WTC11 (cell line): ENCODE results near the gene OASL. TPM values are rescaled to one million over a fixed set of nuclear protein-coding genes. Genes with fewer than 3 reads are reported as not detected.

Experiments
- ATAC-seq: fragments of 200-7000 bp; cut with Tn5 transposase; 2 replicates; pipeline ENCODE4 v1.10.0; 2021; ENCODE audit warnings: mild to moderate bottlenecking, moderate library complexity
- CTCF ChIA-PET: fragments of 300-600 bp; sonication (Branson Sonifier 250); formaldehyde crosslinking; loops from one replicate; lab custom pipeline; 2021; ENCODE audit warnings: antibody characterized with exemption; lab: Charles Lee
- POLR2A ChIA-PET: fragments of 350-600 bp; sonication (Branson Sonifier 250); formaldehyde crosslinking; loops from one replicate; lab custom pipeline; 2021; ENCODE audit warnings: antibody characterized with exemption; lab: Charles Lee
- DNase-seq: peaks from one replicate; pipeline ENCODE4 v3.0.0; 2021; ENCODE audit warnings: low spot score
- H3K27ac Mint-ChIP-seq: 2 replicates; pipeline ENCODE4 v1.8.0; 2021; ENCODE audit warnings: mixed read lengths
- H3K27me3 Mint-ChIP-seq: 2 replicates; pipeline ENCODE4 v1.8.0; 2021; ENCODE audit warnings: low read depth, mild to moderate bottlenecking, moderate library complexity, mixed read lengths
- H3K36me3 Mint-ChIP-seq: 2 replicates; pipeline ENCODE4 v1.8.0; 2021; ENCODE audit warnings: mixed read lengths
- H3K4me1 Mint-ChIP-seq: 2 replicates; pipeline ENCODE4 v1.8.0; 2022; ENCODE audit warnings: mixed read lengths
- H3K4me3 Mint-ChIP-seq: 2 replicates; pipeline ENCODE4 v1.8.0; 2021; ENCODE audit warnings: mild to moderate bottlenecking, moderate library complexity, mixed read lengths
- H3K9me3 Mint-ChIP-seq: 2 replicates; pipeline ENCODE4 v1.8.0; 2021; ENCODE audit warnings: mixed read lengths
- ATF1 ChIP-seq: sonication (generic); formaldehyde crosslinking; IDR thresholded peaks from 2 replicates; pipeline ENCODE4 v1.8.1; 2023; ENCODE audit warnings: mild to moderate bottlenecking, moderate library complexity, missing genetic modification reagents
- CDX4 ChIP-seq: fragments of 250-450 bp; sonication (Bioruptor Pico); IDR thresholded peaks from 2 replicates; pipeline ENCODE4 v1.9.0; 2021; ENCODE audit warnings: moderate library complexity, mild to moderate bottlenecking, inconsistent platforms, borderline replicate concordance
- CREB1 ChIP-seq: sonication (generic); formaldehyde crosslinking; IDR thresholded peaks from 2 replicates; pipeline ENCODE4 v1.8.0; 2023; ENCODE audit warnings: mild to moderate bottlenecking, missing genetic modification reagents
- CREM ChIP-seq: sonication (generic); formaldehyde crosslinking; IDR thresholded peaks from 2 replicates; pipeline ENCODE4 v1.8.1; 2022; ENCODE audit warnings: mild to moderate bottlenecking, missing genetic modification reagents, moderate library complexity
- ESRRA ChIP-seq: sonication (generic); formaldehyde crosslinking; IDR thresholded peaks from 2 replicates; pipeline ENCODE4 v1.8.1; 2022; ENCODE audit warnings: mild to moderate bottlenecking, missing genetic modification reagents, borderline replicate concordance
- FOXP4 ChIP-seq: sonication (generic); formaldehyde crosslinking; IDR thresholded peaks from 2 replicates; pipeline ENCODE4 v1.8.0; 2022; ENCODE audit warnings: mild to moderate bottlenecking, missing genetic modification reagents
- GRHL2 ChIP-seq: fragments of 250-450 bp; sonication (Bioruptor Pico); IDR thresholded peaks from 2 replicates; pipeline ENCODE4 v1.8.0; 2022; ENCODE audit warnings: mild to moderate bottlenecking, moderate library complexity; ENCODE audit not compliant: insufficient replicate concordance, severe bottlenecking
- GTF2I ChIP-seq: fragments of 250-450 bp; sonication (Bioruptor Pico); conservative IDR thresholded peaks from 2 replicates; pipeline ENCODE4 v1.4.0; 2021; ENCODE audit warnings: mild to moderate bottlenecking
- NFYB ChIP-seq: sonication (generic); formaldehyde crosslinking; conservative IDR thresholded peaks from 2 replicates; pipeline ENCODE4 v1.8.0; 2022; ENCODE audit warnings: low read depth, missing genetic modification reagents
- NR1H2 ChIP-seq: sonication (generic); formaldehyde crosslinking; IDR thresholded peaks from 2 replicates; pipeline ENCODE4 v1.9.0; 2021; ENCODE audit warnings: mild to moderate bottlenecking, moderate library complexity, missing genetic modification reagents
- NR3C1 ChIP-seq: sonication (generic); formaldehyde crosslinking; conservative IDR thresholded peaks from 2 replicates; pipeline ENCODE4 v1.8.1; 2023; ENCODE audit warnings: low read depth, mild to moderate bottlenecking, missing genetic modification reagents
- PREB ChIP-seq: sonication (generic); formaldehyde crosslinking; IDR thresholded peaks from 2 replicates; pipeline ENCODE4 v1.8.1; 2022; ENCODE audit warnings: mild to moderate bottlenecking, missing genetic modification reagents, moderate library complexity, borderline replicate concordance
- PRRX2 ChIP-seq: fragments of 250-450 bp; sonication (Bioruptor Pico); IDR thresholded peaks from 2 replicates; pipeline ENCODE4 v1.8.0; 2021; ENCODE audit warnings: mild to moderate bottlenecking
- TEAD1 ChIP-seq: sonication (generic); formaldehyde crosslinking; IDR thresholded peaks from 2 replicates; pipeline ENCODE4 v1.8.0; 2022; ENCODE audit warnings: mild to moderate bottlenecking, missing genetic modification reagents
- ZNF121 ChIP-seq: sonication (generic); formaldehyde crosslinking; IDR thresholded peaks from 2 replicates; pipeline ENCODE4 v1.8.0; 2023; ENCODE audit warnings: missing genetic modification reagents
- ZNF219 ChIP-seq: sonication (generic); formaldehyde crosslinking; IDR thresholded peaks from 2 replicates; pipeline ENCODE4 v1.8.0; 2023; ENCODE audit warnings: missing genetic modification reagents, mild to moderate bottlenecking, borderline replicate concordance
- ZSCAN18 ChIP-seq: fragments of 250-450 bp; sonication (Bioruptor Pico); IDR thresholded peaks from 2 replicates; pipeline ENCODE4 v2.1.2; 2022; ENCODE audit warnings: mild to moderate bottlenecking, moderate library complexity
- total RNA-seq: library from RNA; stranded (reverse); gene quantifications from 3 replicates; pipeline ENCODE4 v1.2.3, GENCODE V29; 2021
- TF ChIP-seq, protein P1 (sequence below): fragments of 200-600 bp; IDR thresholded peaks from 2 replicates; pipeline ENCODE4 v1.8.0; 2022; ENCODE audit warnings: antibody characterized with exemption
- TF ChIP-seq, protein P2 (sequence below): sonication (generic); formaldehyde crosslinking; IDR thresholded peaks from 2 replicates; pipeline ENCODE4 v1.8.1; 2023; ENCODE audit warnings: mild to moderate bottlenecking, moderate library complexity, missing genetic modification reagents
- TF ChIP-seq, protein P3 (sequence below): sonication (generic); formaldehyde crosslinking; conservative IDR thresholded peaks from 2 replicates; pipeline ENCODE4 v1.8.1; 2022; ENCODE audit warnings: mild to moderate bottlenecking, missing genetic modification reagents
- TF ChIP-seq, protein P4 (sequence below): sonication (generic); formaldehyde crosslinking; IDR thresholded peaks from 2 replicates; pipeline ENCODE4 v1.8.0; 2022; ENCODE audit warnings: mild to moderate bottlenecking, missing genetic modification reagents

The OASL gene
- total RNA-seq, 1 experiment from 2014 or later, result 0.28 TPM

DNA sequence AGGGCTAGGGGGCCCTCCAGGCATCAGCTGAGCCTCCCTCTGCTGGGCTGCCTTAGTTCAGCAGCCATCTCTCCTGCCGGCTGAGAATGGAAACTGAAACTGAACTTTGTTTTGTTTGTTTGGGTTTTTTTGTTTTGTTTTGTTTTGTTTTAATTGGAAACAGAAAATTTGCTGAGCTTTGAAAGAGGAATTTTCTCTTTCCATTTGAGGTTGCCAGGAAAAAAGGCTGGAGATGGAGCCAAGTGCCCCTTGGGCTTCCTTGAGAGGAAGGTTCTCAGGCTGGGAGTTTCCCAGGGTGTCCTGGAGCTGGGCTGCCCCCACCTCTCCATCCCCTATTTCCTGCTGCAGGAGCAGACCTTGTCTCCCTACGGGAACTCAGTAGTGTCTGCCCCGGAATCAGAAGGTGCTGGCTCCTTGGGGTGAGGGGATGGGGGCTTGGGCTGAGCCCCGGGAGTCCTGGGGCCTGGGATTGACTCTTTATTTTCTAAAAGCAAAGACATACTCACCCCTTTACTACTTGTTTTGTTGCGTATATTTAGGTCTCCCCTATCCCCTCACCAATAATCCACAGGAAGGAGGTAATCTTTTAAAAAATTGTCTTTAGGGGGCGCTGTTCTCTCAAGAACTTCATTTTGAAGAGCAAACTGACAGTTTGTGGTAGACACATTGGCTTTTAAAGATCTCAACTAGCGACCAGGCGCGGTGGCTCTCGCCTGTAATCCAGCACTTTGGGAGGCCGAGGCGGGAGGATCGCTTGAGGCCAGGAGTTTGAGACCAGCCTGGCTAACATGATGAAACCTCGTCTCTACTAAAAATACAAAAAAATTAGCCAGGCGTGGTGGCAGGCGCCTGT is 21.3 kb upstream of the OASL start:
- ChIA-PET POLR2A (interaction anchor here (0.6 kb wide), 1 partner anchor 304 kb away, joined by 3 read pairs; no protein-coding TSS in a partner anchor), CTCF (interaction anchor here (0.5 to 2.1 kb wide), 28 partner anchors 9 to 460 kb away, joined by 3 to 25 read pairs (median 5); partner anchors contain the start of gene P2RX7)
- Mint-ChIP-seq H3K27ac (peak overlapping the region; percentile 91), H3K4me1 (peaks cover 3% of the 10 kb centered on the region), H3K9me3 (no peaks in the 10 kb centered on the region), H3K36me3 (no peaks in the 10 kb centered on the region), H3K4me3 (peak overlapping the region; percentile 56), H3K27me3 (peaks cover 4% of the 10 kb centered on the region; the same call in 1 of the 2 replicates)
- TF ChIP-seq, protein P1, sequence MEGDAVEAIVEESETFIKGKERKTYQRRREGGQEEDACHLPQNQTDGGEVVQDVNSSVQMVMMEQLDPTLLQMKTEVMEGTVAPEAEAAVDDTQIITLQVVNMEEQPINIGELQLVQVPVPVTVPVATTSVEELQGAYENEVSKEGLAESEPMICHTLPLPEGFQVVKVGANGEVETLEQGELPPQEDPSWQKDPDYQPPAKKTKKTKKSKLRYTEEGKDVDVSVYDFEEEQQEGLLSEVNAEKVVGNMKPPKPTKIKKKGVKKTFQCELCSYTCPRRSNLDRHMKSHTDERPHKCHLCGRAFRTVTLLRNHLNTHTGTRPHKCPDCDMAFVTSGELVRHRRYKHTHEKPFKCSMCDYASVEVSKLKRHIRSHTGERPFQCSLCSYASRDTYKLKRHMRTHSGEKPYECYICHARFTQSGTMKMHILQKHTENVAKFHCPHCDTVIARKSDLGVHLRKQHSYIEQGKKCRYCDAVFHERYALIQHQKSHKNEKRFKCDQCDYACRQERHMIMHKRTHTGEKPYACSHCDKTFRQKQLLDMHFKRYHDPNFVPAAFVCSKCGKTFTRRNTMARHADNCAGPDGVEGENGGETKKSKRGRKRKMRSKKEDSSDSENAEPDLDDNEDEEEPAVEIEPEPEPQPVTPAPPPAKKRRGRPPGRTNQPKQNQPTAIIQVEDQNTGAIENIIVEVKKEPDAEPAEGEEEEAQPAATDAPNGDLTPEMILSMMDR, result peak; percentile 67
- no peak for TF ChIP-seq CREM
- peak; percentile 48 for DNase-seq
- peak; percentile 92 for ATAC-seq

DNA sequence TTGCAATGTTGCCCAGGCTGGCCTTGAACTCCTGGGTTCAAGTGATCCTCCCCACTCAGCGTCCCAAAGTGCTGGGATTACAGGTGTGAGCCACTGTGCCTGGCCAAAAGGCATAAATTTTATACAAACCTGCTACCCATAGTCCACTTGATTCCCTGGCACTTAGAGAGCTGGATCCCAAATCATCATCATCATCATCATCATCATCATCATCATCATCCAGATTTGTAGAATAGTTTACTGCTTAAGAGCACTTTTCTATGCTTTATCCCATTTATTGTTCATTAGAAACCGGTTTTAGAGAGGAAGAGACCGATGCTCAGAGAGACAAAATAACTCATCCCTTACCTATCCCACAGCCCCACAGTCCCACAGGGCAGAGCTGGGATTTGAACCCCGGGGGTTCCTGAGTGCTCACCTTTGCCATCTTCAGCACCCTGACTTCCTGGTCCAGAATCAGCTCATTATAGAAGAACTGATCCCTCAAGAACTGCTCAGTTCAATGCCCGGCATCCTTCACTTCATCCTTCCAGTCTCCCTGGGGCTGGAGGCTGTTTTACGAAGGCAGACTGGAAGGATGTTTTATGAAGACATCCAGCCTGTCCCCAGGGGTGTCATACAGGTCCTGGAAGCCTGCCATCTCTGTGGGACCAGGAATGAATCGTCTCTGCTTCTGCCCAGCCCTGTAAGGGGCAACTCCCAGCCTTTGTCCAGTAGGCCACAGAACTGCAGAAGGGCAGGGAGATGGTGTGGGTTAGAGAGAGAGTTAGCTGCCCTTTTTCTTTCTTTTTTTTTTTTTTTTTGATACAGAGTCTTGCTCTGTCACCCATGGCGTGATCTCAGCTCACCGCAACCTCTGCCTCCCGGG is 20.2 kb upstream of the OASL start:
- CTCF ChIA-PET, result interaction anchor here (0.5 to 2.1 kb wide), 24 partner anchors 10 to 459 kb away, joined by 3 to 25 read pairs (median 5); partner anchors contain the start of gene P2RX7
- no peaks in the 10 kb centered on the region for H3K9me3 Mint-ChIP-seq
- TF ChIP-seq GTF2I (CRISPR knock-in tag) (no peak), PRRX2 (CRISPR knock-in tag) (no peak), ZNF121 (CRISPR knock-in tag) (no peak), PREB (CRISPR knock-in tag) (no peak), CREM (no peak), NR1H2 (CRISPR knock-in tag) (no peak), GRHL2 (no peak), ZNF219 (CRISPR knock-in tag) (no peak), FOXP4 (CRISPR knock-in tag) (no peak), ESRRA (CRISPR knock-in tag) (no peak), ZSCAN18 (CRISPR knock-in tag) (no peak), NFYB (CRISPR knock-in tag) (no peak), CDX4 (no peak), NR3C1 (CRISPR knock-in tag) (no peak), CREB1 (no peak), TEAD1 (CRISPR knock-in tag) (no peak), ATF1 (CRISPR knock-in tag) (no peak)
- TF ChIP-seq, protein P2, sequence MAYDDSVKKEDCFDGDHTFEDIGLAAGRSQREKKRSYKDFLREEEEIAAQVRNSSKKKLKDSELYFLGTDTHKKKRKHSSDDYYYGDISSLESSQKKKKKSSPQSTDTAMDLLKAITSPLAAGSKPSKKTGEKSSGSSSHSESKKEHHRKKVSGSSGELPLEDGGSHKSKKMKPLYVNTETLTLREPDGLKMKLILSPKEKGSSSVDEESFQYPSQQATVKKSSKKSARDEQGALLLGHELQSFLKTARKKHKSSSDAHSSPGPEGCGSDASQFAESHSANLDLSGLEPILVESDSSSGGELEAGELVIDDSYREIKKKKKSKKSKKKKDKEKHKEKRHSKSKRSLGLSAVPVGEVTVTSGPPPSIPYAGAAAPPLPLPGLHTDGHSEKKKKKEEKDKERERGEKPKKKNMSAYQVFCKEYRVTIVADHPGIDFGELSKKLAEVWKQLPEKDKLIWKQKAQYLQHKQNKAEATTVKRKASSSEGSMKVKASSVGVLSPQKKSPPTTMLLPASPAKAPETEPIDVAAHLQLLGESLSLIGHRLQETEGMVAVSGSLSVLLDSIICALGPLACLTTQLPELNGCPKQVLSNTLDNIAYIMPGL, result no peak
- TF ChIP-seq, protein P3, sequence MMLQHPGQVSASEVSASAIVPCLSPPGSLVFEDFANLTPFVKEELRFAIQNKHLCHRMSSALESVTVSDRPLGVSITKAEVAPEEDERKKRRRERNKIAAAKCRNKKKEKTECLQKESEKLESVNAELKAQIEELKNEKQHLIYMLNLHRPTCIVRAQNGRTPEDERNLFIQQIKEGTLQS (CRISPR knock-in tag), result no peak
- TF ChIP-seq, protein P4, sequence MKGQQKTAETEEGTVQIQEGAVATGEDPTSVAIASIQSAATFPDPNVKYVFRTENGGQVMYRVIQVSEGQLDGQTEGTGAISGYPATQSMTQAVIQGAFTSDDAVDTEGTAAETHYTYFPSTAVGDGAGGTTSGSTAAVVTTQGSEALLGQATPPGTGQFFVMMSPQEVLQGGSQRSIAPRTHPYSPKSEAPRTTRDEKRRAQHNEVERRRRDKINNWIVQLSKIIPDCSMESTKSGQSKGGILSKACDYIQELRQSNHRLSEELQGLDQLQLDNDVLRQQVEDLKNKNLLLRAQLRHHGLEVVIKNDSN (CRISPR knock-in tag), result no peak
- DNase-seq (no peak), ATAC-seq (no peak)
- H3K4me3 Mint-ChIP-seq, result no peak overlapping the region
- no peaks in the 10 kb centered on the region for H3K27me3 Mint-ChIP-seq
- no peak overlapping the region for H3K27ac Mint-ChIP-seq
- no peaks in the 10 kb centered on the region for H3K36me3 Mint-ChIP-seq
- peaks cover 3% of the 10 kb centered on the region for H3K4me1 Mint-ChIP-seq
- POLR2A ChIA-PET, result no interaction called here
